Stimulated activated CD8-positive, alpha-beta memory T cell treated with anti-CD3 and anti-CD28 coated beads, Interleukin-7, amount 100 ng/mL, for 1 hour (primary cell): ENCODE results near the gene COG1.
A peak's percentile ranks its signal among the peaks of the same experiment; 100 is the strongest.

Experiments
- DNase-seq, 2 donors: peaks; one replicate each; pipeline ENCODE4 v3.0.0-alpha.2; 2020; ENCODE audit warnings: low read depth in 2 of 2

The COG1 gene

GRCh38 chr17:73227379-73227778, 34.5 kb downstream of the COG1 start:
- no peak for DNase-seq

- DNase-seq, result no peak
These were observed 35.1 kb downstream of the COG1 start for GRCh38 chr17:73227944-73228343.

GRCh38 chr17:73228748-73229236, 35.9 kb downstream of the COG1 start:
- DNase-seq, result no peak

- DNase-seq, result no peak
These were observed 37.2 kb downstream of the COG1 start for GRCh38 chr17:73230088-73230487.

- DNase-seq, result no peak
These were observed 38.5 kb downstream of the COG1 start for GRCh38 chr17:73231395-73231794.

- DNase-seq, result peak; percentile 93 to 94
These were observed 39.2 kb downstream of the COG1 start for GRCh38 chr17:73231841-73232586.

- DNase-seq, result peak in 1 of 2 donors; percentile 5
These were observed 39.9 kb downstream of the COG1 start for GRCh38 chr17:73232587-73233373.

GRCh38 chr17:73234736-73235135, 41.9 kb downstream of the COG1 start:
- no peak for DNase-seq

GRCh38 chr17:73237714-73238113, 44.9 kb downstream of the COG1 start:
- DNase-seq, result no peak

- no peak for DNase-seq
These were observed 47.7 kb downstream of the COG1 start for GRCh38 chr17:73240561-73240960.

GRCh38 chr17:73247726-73248125, 54.9 kb downstream of the COG1 start:
- DNase-seq, result no peak

- no peak for DNase-seq
These were observed 55.7 kb downstream of the COG1 start for GRCh38 chr17:73248532-73248931.

- DNase-seq, result no peak
These were observed 56.8 kb downstream of the COG1 start for GRCh38 chr17:73249700-73250099.

GRCh38 chr17:73250851-73251640, 58.2 kb downstream of the COG1 start:
- DNase-seq, result no peak

- no peak for DNase-seq
These were observed 59.0 kb downstream of the COG1 start for GRCh38 chr17:73251871-73252270.

GRCh38 chr17:73255671-73256181, 62.9 kb downstream of the COG1 start:
- peak; percentile 21 to 23 for DNase-seq

GRCh38 chr17:73256220-73256619, 63.4 kb downstream of the COG1 start:
- DNase-seq, result no peak

GRCh38 chr17:73257516-73257915, 64.7 kb downstream of the COG1 start:
- no peak for DNase-seq
